Epithelial cell of prostate (primary cell): ENCODE measurements around the gene ZBTB8A.
A peak's percentile ranks its signal among the peaks of the same experiment; 100 is the strongest.
"Not testable (repeated sequence)": the region's sequence is repeated elsewhere in the genome, so short reads cannot be mapped to it uniquely, and the experiment has no call there.

Source experiments
- DNase-seq: peaks from one replicate; pipeline ENCODE4 v3.0.0-alpha.2; 2011; ENCODE audit warnings: low read depth, low spot score
- H3K27ac ChIP-seq: fragments of 450-650 bp; 2 replicates; pipeline ENCODE4 v1.5.1; 2017; ENCODE audit warnings: mild to moderate bottlenecking

Gene ZBTB8A

GRCh38 chr1:32538887-32539583 is at the start of gene ZBTB8A:
Gene ZBTB8A, plus strand, starts transcription at chr1:32539427. Its CDS starts 53,505 bp downstream, at chr1:32592932.
- peak within 1 kb of the TSS; percentile 57 for H3K27ac ChIP-seq
- no peak for DNase-seq

GRCh38 chr1:32489774-32490454 is 49.3 kb upstream of the ZBTB8A start:
- H3K27ac ChIP-seq = no peak overlapping the region
- DNase-seq = no peak

GRCh38 chr1:32491386-32491785 is 47.8 kb upstream of the ZBTB8A start:
- H3K27ac ChIP-seq = no peak overlapping the region
- no peak for DNase-seq

GRCh38 chr1:32494196-32494595 is 45.0 kb upstream of the ZBTB8A start:
- peak; percentile 14 for DNase-seq
- H3K27ac ChIP-seq = no peak overlapping the region

- no peak overlapping the region for H3K27ac ChIP-seq
- no peak for DNase-seq
These were observed 44.4 kb upstream of the ZBTB8A start for GRCh38 chr1:32494711-32495337.

GRCh38 chr1:32496127-32496526 is 43.1 kb upstream of the ZBTB8A start:
- peak overlapping the region; percentile 60 for H3K27ac ChIP-seq
- DNase-seq = no peak

- DNase-seq = no peak
- H3K27ac ChIP-seq = no peak overlapping the region
These were observed 40.5 kb upstream of the ZBTB8A start for GRCh38 chr1:32498751-32499150.

- H3K27ac ChIP-seq = peak overlapping the region; percentile 80
- no peak for DNase-seq
These were observed 38.6 kb upstream of the ZBTB8A start for GRCh38 chr1:32500387-32501209.

- DNase-seq = no peak
- H3K27ac ChIP-seq = peak overlapping the region; percentile 80
These were observed 37.4 kb upstream of the ZBTB8A start for GRCh38 chr1:32501865-32502264.

- DNase-seq = no peak
- no peak overlapping the region for H3K27ac ChIP-seq
These were observed 36.1 kb upstream of the ZBTB8A start for GRCh38 chr1:32503153-32503552.

GRCh38 chr1:32507021-32507420 is 32.2 kb upstream of the ZBTB8A start:
- H3K27ac ChIP-seq = no peak overlapping the region
- DNase-seq = no peak

- DNase-seq = no peak
- no peak overlapping the region for H3K27ac ChIP-seq
These were observed 30.5 kb upstream of the ZBTB8A start for GRCh38 chr1:32508761-32509160.

- no peak for DNase-seq
- no peak overlapping the region for H3K27ac ChIP-seq
These were observed 29.3 kb upstream of the ZBTB8A start for GRCh38 chr1:32509939-32510338.

GRCh38 chr1:32516402-32516801 is 22.8 kb upstream of the ZBTB8A start:
- H3K27ac ChIP-seq = no peak overlapping the region
- no peak for DNase-seq

- H3K27ac ChIP-seq = no peak overlapping the region
- DNase-seq = no peak
These were observed 20.3 kb upstream of the ZBTB8A start for GRCh38 chr1:32518976-32519375.

- H3K27ac ChIP-seq = no peak overlapping the region
- DNase-seq = no peak
These were observed 18.1 kb upstream of the ZBTB8A start for GRCh38 chr1:32521165-32521564.

- no peak overlapping the region for H3K27ac ChIP-seq
- DNase-seq = no peak
These were observed 14.2 kb upstream of the ZBTB8A start for GRCh38 chr1:32525053-32525452.

GRCh38 chr1:32525661-32526444 is 13.4 kb upstream of the ZBTB8A start:
- no peak overlapping the region for H3K27ac ChIP-seq
- DNase-seq = no peak

GRCh38 chr1:32528550-32528949 is 10.7 kb upstream of the ZBTB8A start:
- H3K27ac ChIP-seq, DNase-seq: not testable (repeated sequence)

GRCh38 chr1:32533792-32534327 is 5.4 kb upstream of the ZBTB8A start:
- DNase-seq = no peak
- H3K27ac ChIP-seq = no peak overlapping the region
